ENCODE data around the gene KRTAP5-10.

Gene KRTAP5-10

DNA sequence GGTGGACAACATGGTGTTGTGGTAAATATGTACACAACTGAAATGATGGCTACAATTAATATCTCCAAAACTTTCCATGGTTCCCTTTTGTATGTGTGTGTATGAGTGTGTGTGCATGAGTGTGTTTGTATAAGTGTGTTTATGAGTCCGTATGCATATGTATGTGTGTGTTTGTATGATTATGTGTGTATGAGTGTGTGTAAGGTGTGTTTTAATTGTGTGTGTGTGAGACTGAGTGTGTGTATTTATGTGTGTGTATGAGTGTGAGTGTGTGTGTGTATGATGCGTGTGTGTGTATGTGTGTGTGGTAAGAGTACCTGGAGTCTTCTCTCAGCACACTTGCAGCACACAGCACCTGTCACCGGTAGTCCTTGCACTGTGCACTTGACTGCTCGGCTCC is 9.3 kb upstream of the KRTAP5-10 start:
- Histone ChIP-seq H3F3A (ENCODE audit: insufficient read depth, low read length) (no peaks in the 10 kb centered on the region), H3K9me2 (replicated peaks; ENCODE audit: insufficient read depth, low read length) (no peaks in the 10 kb centered on the region), H3K9ac (ENCODE audit: low read length) (no peak overlapping the region), H3K9me3 (replicated peaks; ENCODE audit: insufficient read depth, low read length) (no peaks in the 10 kb centered on the region), H3K4me1 (ENCODE audit: low read length) (no peaks in the 10 kb centered on the region), H4K20me1 (ENCODE audit: insufficient read depth, low read length) (no peaks in the 10 kb centered on the region), H2AFZ (ENCODE audit: low read length) (no peak overlapping the region), H3K4me3 (ENCODE audit: low read length) (no peak overlapping the region), H3K36me3 (replicated peaks; ENCODE audit: insufficient read depth, low read length) (no peaks in the 10 kb centered on the region), H3K4me2 (ENCODE audit: low read depth, low read length) (no peak overlapping the region), H3K27me3 (replicated peaks; ENCODE audit: insufficient read depth, low read length) (peaks cover 30% of the 10 kb centered on the region), H3K27ac (ENCODE audit: low read length) (no peak overlapping the region), H3K79me2 (ENCODE audit: low read length) (no peaks in the 10 kb centered on the region)
- no peak for DNase-seq
- TF ChIP-seq EZH2phosphoT487 (IDR thresholded peaks at IDR 0.05; ENCODE audit: low read length) (no peak), EZH2 (optimal IDR thresholded peaks at IDR 0.05; ENCODE audit: low read depth, low read length) (no peak)
- TF ChIP-seq, protein P1, sequence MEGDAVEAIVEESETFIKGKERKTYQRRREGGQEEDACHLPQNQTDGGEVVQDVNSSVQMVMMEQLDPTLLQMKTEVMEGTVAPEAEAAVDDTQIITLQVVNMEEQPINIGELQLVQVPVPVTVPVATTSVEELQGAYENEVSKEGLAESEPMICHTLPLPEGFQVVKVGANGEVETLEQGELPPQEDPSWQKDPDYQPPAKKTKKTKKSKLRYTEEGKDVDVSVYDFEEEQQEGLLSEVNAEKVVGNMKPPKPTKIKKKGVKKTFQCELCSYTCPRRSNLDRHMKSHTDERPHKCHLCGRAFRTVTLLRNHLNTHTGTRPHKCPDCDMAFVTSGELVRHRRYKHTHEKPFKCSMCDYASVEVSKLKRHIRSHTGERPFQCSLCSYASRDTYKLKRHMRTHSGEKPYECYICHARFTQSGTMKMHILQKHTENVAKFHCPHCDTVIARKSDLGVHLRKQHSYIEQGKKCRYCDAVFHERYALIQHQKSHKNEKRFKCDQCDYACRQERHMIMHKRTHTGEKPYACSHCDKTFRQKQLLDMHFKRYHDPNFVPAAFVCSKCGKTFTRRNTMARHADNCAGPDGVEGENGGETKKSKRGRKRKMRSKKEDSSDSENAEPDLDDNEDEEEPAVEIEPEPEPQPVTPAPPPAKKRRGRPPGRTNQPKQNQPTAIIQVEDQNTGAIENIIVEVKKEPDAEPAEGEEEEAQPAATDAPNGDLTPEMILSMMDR (IDR thresholded peaks at IDR 0.05; ENCODE audit: low read length) = no peak

DNA sequence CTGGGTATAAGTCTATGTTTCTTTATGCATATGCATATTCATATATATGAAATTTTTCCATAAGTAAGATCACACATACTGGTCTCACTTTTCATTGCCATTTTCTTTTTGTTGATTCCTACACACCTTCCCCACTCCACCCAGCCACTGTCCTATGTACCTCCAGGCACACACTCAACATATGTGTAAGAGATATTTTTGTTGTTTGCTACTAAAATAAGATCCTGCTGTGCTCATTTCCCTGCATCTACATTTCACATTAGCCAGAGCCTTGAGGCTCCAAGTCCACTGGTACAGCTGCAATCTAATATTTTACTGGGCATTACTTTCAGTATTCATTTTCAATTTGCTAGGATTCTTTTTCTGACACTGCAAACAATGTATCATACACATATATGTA is 8.1 kb upstream of the KRTAP5-10 start:
- no peaks in the 10 kb centered on the region for H3K36me3 ChIP-seq (replicated peaks; ENCODE audit: insufficient read depth, low read length)
- no peak overlapping the region for H3K4me3 ChIP-seq (ENCODE audit: low read length)
- no peak overlapping the region for H2AFZ ChIP-seq (ENCODE audit: low read length)
- no peaks in the 10 kb centered on the region for H3K4me1 ChIP-seq (ENCODE audit: low read length)
- H3K4me2 ChIP-seq (ENCODE audit: low read depth, low read length) = no peak overlapping the region
- H3K9ac ChIP-seq (ENCODE audit: low read length) = no peak overlapping the region
- H3K9me3 ChIP-seq (replicated peaks; ENCODE audit: insufficient read depth, low read length) = no peaks in the 10 kb centered on the region
- H3K79me2 ChIP-seq (ENCODE audit: low read length) = no peaks in the 10 kb centered on the region
- no peak for DNase-seq
- no peaks in the 10 kb centered on the region for H3F3A ChIP-seq (ENCODE audit: insufficient read depth, low read length)
- no peak overlapping the region for H3K27ac ChIP-seq (ENCODE audit: low read length)
- H3K27me3 ChIP-seq (replicated peaks; ENCODE audit: insufficient read depth, low read length) = peaks cover 30% of the 10 kb centered on the region
- no peaks in the 10 kb centered on the region for H3K9me2 ChIP-seq (replicated peaks; ENCODE audit: insufficient read depth, low read length)
- TF ChIP-seq EZH2phosphoT487 (IDR thresholded peaks at IDR 0.05; ENCODE audit: low read length) = no peak
- TF ChIP-seq, protein P1 (IDR thresholded peaks at IDR 0.05; ENCODE audit: low read length) = no peak
- no peak for TF ChIP-seq EZH2 (optimal IDR thresholded peaks at IDR 0.05; ENCODE audit: low read depth, low read length)
- no peaks in the 10 kb centered on the region for H4K20me1 ChIP-seq (ENCODE audit: insufficient read depth, low read length)

DNA sequence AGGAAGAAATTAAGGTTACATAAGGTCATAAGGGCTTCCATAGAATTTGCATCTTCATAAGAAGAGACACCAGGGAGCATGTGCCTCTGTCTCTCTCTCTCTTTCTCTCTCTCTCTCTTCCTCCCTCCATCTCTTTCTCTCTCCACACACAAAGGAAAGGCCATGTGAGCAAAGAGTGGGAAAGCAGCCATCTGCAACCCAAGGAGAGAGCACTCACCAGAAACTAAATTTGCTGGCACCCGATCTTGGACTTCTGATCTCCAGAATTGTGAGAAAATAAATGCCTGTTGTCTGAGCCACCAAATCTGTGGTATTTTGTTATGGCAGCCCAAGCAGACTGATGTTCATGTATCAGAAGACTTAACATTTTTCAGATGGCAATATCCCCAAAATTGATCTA is 6.4 kb upstream of the KRTAP5-10 start:
- no peaks in the 10 kb centered on the region for H3F3A ChIP-seq (ENCODE audit: insufficient read depth, low read length)

More for the DNA sequence above, 6.4 kb upstream of the KRTAP5-10 start:
- Histone ChIP-seq H3K79me2 (ENCODE audit: low read length) (no peaks in the 10 kb centered on the region), H3K4me3 (ENCODE audit: low read length) (no peak overlapping the region), H3K36me3 (replicated peaks; ENCODE audit: insufficient read depth, low read length) (no peaks in the 10 kb centered on the region), H3K9me3 (replicated peaks; ENCODE audit: insufficient read depth, low read length) (no peaks in the 10 kb centered on the region), H3K9ac (ENCODE audit: low read length) (no peak overlapping the region), H4K20me1 (ENCODE audit: insufficient read depth, low read length) (no peaks in the 10 kb centered on the region), H3K27ac (ENCODE audit: low read length) (no peak overlapping the region), H3K27me3 (replicated peaks; ENCODE audit: insufficient read depth, low read length) (peaks cover 46% of the 10 kb centered on the region), H3K4me2 (ENCODE audit: low read depth, low read length) (no peak overlapping the region), H2AFZ (ENCODE audit: low read length) (no peak overlapping the region), H3K4me1 (ENCODE audit: low read length) (no peaks in the 10 kb centered on the region), H3K9me2 (replicated peaks; ENCODE audit: insufficient read depth, low read length) (no peaks in the 10 kb centered on the region)
- TF ChIP-seq EZH2 (optimal IDR thresholded peaks at IDR 0.05; ENCODE audit: low read depth, low read length) (no peak), EZH2phosphoT487 (IDR thresholded peaks at IDR 0.05; ENCODE audit: low read length) (no peak)
- TF ChIP-seq, protein P1 (IDR thresholded peaks at IDR 0.05; ENCODE audit: low read length) = no peak
- DNase-seq = no peak

All from MM.1S (cell line).